ENCODE measurements around the gene PIGK.

DNA sequence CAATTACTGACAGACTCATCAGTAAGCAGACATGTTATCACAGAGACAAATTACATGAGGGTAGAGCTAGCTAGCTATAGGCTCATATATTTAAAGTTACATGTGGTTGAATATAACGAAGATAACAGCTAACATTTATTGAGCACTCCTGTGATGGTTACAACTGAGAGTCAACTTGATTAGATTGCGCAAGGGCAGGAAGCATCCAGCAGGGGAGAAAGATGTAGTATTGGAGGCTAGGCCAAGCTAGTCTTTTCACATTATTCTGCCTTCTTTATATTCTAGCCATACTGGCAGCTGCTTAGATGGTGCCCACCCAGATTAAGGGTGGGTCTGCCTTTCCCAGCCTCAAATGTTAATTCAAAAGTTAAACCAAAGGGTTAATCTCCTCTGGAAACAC lies 37.1 kb downstream of the PIGK start:
- no peak for TF ChIP-seq CTCF (IDR thresholded peaks at IDR 0.05)
- no peak for TF ChIP-seq POLR2A (IDR thresholded peaks at IDR 0.05)
